HG02852 (cell line): Measurements from ENCODE around the gene PXDC1.
"Not testable (repeated sequence)": the region's sequence is repeated elsewhere in the genome, so short reads cannot be mapped to it uniquely, and the experiment has no call there.

Experiments
- ATAC-seq: cut with Tn5 transposase; IDR thresholded peaks from one replicate; pipeline ENCODE4 v1.9.1; 2021; ENCODE audit warnings: mild to moderate bottlenecking, moderate library complexity; ENCODE audit not compliant: unreplicated experiment

Gene PXDC1

GRCh38 chr6:3737149-3737830 lies 14.2 kb downstream of the PXDC1 start:
- ATAC-seq = no peak

DNA sequence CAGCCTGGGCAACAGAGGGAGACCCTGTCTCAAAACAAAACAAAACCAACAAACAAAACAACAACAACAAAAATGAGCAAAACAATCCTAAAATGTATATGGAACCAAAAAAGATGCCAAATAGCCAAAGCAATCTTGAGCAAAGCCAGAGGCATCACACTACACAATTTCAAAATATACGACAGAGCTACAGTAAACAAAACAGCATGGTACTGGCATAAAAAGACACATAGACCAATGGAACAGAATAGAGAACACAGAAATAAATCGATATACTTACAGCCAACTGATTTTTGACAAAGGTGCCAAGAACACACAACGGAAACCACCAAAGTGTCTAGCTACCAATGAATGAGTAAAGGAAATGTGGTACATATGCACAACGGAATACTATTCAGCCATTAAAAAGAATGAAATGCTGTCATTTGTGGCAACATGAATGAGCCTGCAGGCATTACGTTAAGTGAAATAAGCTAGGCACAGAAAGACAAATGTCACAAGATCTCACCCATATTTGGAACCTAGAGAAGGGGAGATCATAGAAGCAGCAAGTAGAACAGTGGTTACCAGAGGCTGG lies 16.4 kb downstream of the PXDC1 start:
- ATAC-seq = no peak

GRCh38 chr6:3734023-3734422 lies 17.5 kb downstream of the PXDC1 start:
- no peak for ATAC-seq

- no peak for ATAC-seq
Measured at GRCh38 chr6:3733321-3733925, 18.1 kb downstream of the PXDC1 start.

- no peak for ATAC-seq
Measured at GRCh38 chr6:3732345-3733141, 19.0 kb downstream of the PXDC1 start.

DNA sequence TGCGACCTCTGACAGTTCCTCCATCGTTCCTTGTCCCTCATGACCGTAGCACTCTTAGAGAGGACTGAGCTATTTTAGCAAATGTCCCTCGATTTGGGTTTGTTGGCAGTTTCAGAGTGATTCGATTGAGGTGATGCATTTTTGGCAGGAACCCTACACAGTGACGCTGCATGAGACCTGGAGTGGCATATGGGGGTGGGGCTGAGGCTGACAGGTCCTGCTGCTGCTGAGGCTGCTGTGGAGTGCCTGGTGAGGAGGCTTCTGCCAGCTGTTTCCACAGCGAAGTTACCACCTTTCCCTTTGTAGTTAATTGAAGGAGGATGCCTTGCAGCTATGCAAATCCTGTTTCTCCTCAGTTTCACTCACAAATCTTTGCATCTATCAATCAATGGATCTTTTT lies 19.8 kb downstream of the PXDC1 start:
- no peak for ATAC-seq

- no peak for ATAC-seq
Measured at GRCh38 chr6:3729603-3730344, 21.7 kb downstream of the PXDC1 start.

DNA sequence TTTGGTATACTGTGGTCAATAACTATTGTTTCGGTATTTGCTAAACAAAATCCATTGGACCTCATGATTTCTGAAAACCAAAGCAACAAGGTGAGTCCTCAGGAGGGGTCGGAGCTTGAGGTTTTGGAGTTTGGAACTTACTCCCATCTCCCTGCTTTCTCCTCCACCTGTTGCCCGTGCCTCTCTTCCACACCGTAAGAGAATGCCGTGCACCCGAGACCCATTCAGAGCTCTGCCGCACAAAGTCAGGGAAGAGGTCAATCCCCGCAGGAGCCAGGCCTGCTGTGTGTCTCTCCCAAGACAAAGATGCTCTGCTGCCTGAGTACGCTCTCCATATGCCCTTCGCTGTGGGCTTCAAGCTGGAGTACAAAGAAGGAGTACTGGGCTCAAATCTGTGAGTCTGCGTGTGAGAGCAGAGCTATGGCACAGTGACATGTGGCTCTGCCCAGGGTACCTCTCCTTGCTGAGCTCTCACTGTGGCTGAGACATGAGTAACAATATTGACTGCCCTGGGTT lies 23.9 kb downstream of the PXDC1 start:
- no peak for ATAC-seq

DNA sequence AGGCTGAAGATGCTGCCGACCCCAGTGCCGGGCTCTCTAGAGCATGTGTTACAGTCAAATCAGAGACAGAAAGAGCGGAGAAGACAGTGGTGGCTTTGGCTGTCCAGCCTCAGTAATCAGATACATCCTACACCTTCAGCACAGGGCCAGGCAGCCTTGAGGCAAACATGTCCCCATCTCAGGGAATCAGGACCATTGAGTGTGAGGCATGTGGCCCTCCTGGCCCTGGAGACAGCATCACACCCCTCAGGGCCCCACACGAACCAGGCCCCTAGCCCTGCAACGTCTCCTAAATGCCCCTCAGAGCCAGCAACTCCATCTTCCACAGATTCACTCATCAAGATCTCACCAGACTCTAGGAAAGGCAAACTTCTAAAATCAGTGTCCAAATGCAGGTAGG lies 24.5 kb downstream of the PXDC1 start:
- no peak for ATAC-seq

DNA sequence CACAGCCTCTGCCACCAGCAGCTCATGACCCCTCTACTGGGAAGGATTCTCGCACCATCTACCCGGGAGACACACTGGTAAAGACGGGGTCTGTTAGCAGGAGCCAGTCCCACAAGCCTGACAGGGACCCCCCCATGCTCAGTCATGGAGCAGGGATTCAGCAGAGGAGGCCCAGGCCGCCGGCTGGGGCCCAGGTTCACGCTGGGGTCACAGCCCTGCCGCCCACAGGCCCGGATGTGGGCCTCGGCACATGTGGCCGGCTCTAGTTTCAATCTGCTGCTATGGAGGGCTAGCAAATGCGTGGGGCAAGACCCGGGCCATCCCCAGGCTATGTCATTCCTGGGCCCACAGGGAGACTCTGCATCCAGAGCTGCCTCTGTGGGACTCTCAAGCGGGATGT lies 25.1 kb downstream of the PXDC1 start:
- no peak for ATAC-seq

GRCh38 chr6:3725145-3726047 lies 26.1 kb downstream of the PXDC1 start:
- no peak for ATAC-seq

GRCh38 chr6:3724451-3725144 lies 26.9 kb downstream of the PXDC1 start:
- no peak for ATAC-seq

GRCh38 chr6:3723966-3724365 lies 27.5 kb downstream of the PXDC1 start:
- ATAC-seq = no peak

- no peak for ATAC-seq
Measured at GRCh38 chr6:3723251-3723650, 28.3 kb downstream of the PXDC1 start.

GRCh38 chr6:3722785-3723184 lies 28.7 kb downstream of the PXDC1 start:
- ATAC-seq = no peak

- no peak for ATAC-seq
Measured at GRCh38 chr6:3721810-3722621, 29.5 kb downstream of the PXDC1 start.

DNA sequence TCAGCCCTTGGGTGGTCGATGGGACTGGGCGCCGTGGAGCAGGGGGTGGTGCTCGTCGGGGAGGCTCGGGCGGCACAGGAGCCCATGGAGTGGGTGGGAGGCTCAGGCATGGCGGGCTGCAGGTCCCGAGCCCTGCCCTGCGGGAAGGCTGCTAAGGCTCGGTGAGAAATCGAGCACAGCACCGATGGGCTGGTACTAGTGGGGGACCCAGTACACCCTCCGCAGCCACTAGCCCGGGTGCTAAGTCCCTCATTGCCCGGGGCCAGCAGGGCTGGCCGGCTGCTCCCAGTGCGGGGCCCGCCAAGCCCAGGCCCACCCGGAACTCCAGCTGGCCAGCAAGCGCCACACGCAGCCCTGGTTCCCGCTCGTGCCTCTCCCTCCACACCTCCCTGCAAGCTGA lies 30.7 kb downstream of the PXDC1 start:
- not testable (repeated sequence) for ATAC-seq
